GM12878 (cell line): Measurements from ENCODE around the gene FPGS. TPM values are rescaled to one million over a fixed set of nuclear protein-coding genes. Genes with fewer than 3 reads are reported as not detected.

Experiments
- ATF7 ChIP-seq: fragments of 450-650 bp; IDR thresholded peaks from 2 replicates; pipeline ENCODE4 v1.6.1; 2016; ENCODE audit warnings: low read depth, mild to moderate bottlenecking
- BCL11A ChIP-seq: IDR thresholded peaks from 2 replicates; pipeline ENCODE4 v1.6.1; 2011; ENCODE audit warnings: low read depth, low read length
- CHD4 ChIP-seq: fragments of 200-600 bp; sonication (generic); IDR thresholded peaks from 2 replicates; pipeline ENCODE4 v1.6.1; 2016; ENCODE audit warnings: mild to moderate bottlenecking
- EGR1 ChIP-seq, 2 experiments: IDR thresholded peaks; 1 replicate in 1 of 2; 2 replicates in 1 of 2; pipeline ENCODE4 v1.6.1; 2011 to 2012; ENCODE audit warnings: low read depth in 2 of 2, low read length in 2 of 2, borderline replicate concordance in 1 of 2, mild to moderate bottlenecking in 1 of 2, moderate library complexity in 1 of 2
- ETV6 ChIP-seq, 2 experiments: fragments of 450-650 bp in 1 of 2; IDR thresholded peaks in 1 of 2; conservative IDR thresholded peaks in 1 of 2; 2 replicates each; pipeline ENCODE4 v1.6.1; 2014; ENCODE audit warnings: antibody characterized with exemption in 1 of 2, borderline replicate concordance in 1 of 2, low read depth in 1 of 2, mild to moderate bottlenecking in 1 of 2, moderate library complexity in 1 of 2
- IKZF1 ChIP-seq: fragments of 450-650 bp; conservative IDR thresholded peaks from 2 replicates; pipeline ENCODE4 v1.6.1; 2017; ENCODE audit warnings: antibody characterized with exemption, mild to moderate bottlenecking
- MEF2B ChIP-seq: fragments of 450-650 bp; IDR thresholded peaks from 2 replicates; pipeline ENCODE4 v1.6.1; 2018; ENCODE audit warnings: mild to moderate bottlenecking, moderate library complexity; ENCODE audit not compliant: partially characterized antibody, poor library complexity, severe bottlenecking
- MYC ChIP-seq: IDR thresholded peaks from 2 replicates; pipeline ENCODE4 v1.6.1; 2011; ENCODE audit warnings: mild to moderate bottlenecking, low read length, moderate library complexity, inconsistent platforms; ENCODE audit not compliant: insufficient read depth, insufficient replicate concordance, insufficient read length, severe bottlenecking
- NFXL1 ChIP-seq: fragments of 450-650 bp; IDR thresholded peaks from 2 replicates; pipeline ENCODE4 v1.6.1; 2017; ENCODE audit warnings: antibody characterized with exemption, mild to moderate bottlenecking, borderline replicate concordance
- PAX5 ChIP-seq: IDR thresholded peaks from 2 replicates; pipeline ENCODE4 v1.6.1; 2011; ENCODE audit warnings: low read depth, low read length, borderline replicate concordance
- PML ChIP-seq: IDR thresholded peaks from 2 replicates; pipeline ENCODE4 v1.6.1; 2012; ENCODE audit warnings: low read length, inconsistent platforms
- POLR2AphosphoS2 ChIP-seq: IDR thresholded peaks from 2 replicates; pipeline ENCODE4 v1.6.1; 2011; ENCODE audit warnings: low read depth, mild to moderate bottlenecking, low read length, improper control_type of control experiment, moderate library complexity
- SIX5 ChIP-seq: IDR thresholded peaks from 2 replicates; pipeline ENCODE4 v1.6.1; 2011; ENCODE audit warnings: mild to moderate bottlenecking, low read depth, low read length, moderate library complexity; ENCODE audit not compliant: severe bottlenecking
- SUPT20H ChIP-seq: IDR thresholded peaks from 2 replicates; pipeline ENCODE4 v1.6.1; 2011; ENCODE audit warnings: low read depth, mild to moderate bottlenecking, low read length, moderate library complexity, borderline replicate concordance; ENCODE audit not compliant: control insufficient read depth
- TCF12 ChIP-seq: IDR thresholded peaks from 2 replicates; pipeline ENCODE4 v1.6.1; 2011; ENCODE audit warnings: low read depth, mild to moderate bottlenecking, low read length
- ZSCAN29 ChIP-seq: fragments of 450-650 bp; IDR thresholded peaks from 2 replicates; pipeline ENCODE4 v1.6.1; 2017; ENCODE audit warnings: mild to moderate bottlenecking, moderate library complexity
- polyA plus RNA-seq, 11 experiments: library from polyadenylated mRNA; depleted of rRNA in 4 of 11; unstranded in 6 of 11; stranded (reverse) in 5 of 11; fragments of >200 nt; fragmentation: Nextera tagmentation in 4 of 11; fragmentation: Illumina TruSeq in 1 of 11; extraction: Ambion mirVana in 4 of 11; extraction: Trizol in 1 of 11; gene quantifications; 1 replicate in 1 of 11; 2 replicates in 10 of 11; pipeline versions ENCODE4 v1.2.1 to v1.2.3, GENCODE V29; 2011 to 2016; ENCODE audit warnings: inconsistent platforms in 2 of 11, missing spikeins in 2 of 11, low read depth in 1 of 11
- total RNA-seq, 4 experiments: library from RNA; depleted of rRNA in 3 of 4; stranded (reverse); fragments of >200 nt in 3 of 4; fragmentation: Illumina TruSeq in 1 of 4; extraction: Trizol in 1 of 4; gene quantifications; 2 replicates each; pipeline versions ENCODE4 v1.2.1 to v1.2.3, GENCODE V29; 2013 to 2021
- TF ChIP-seq, protein P1 (sequence below): fragments of 450-650 bp; IDR thresholded peaks from 2 replicates; pipeline ENCODE4 v1.6.1; 2016; ENCODE audit warnings: mild to moderate bottlenecking
- TF ChIP-seq, protein P2 (sequence below): IDR thresholded peaks from 2 replicates; pipeline ENCODE4 v1.6.1; 2011; ENCODE audit warnings: borderline replicate concordance, low read depth, mild to moderate bottlenecking, moderate library complexity, low read length; ENCODE audit not compliant: insufficient read depth, poor library complexity, severe bottlenecking
- TF ChIP-seq, protein P3 (sequence below): fragments of 450-650 bp; IDR thresholded peaks from 2 replicates; pipeline ENCODE4 v1.6.1; 2017; ENCODE audit warnings: low read depth, mild to moderate bottlenecking, moderate library complexity
- TF ChIP-seq, protein P4 (sequence below): IDR thresholded peaks from 2 replicates; pipeline ENCODE4 v1.6.1; 2012; ENCODE audit warnings: low read length, inconsistent platforms
- TF ChIP-seq, protein P5 (sequence below): IDR thresholded peaks from 2 replicates; pipeline ENCODE4 v1.6.1; 2012; ENCODE audit warnings: low read depth, low read length, improper control_type of control experiment

FPGS gene
- total and polyA plus RNA-seq, 10 of the 15 experiments (the other 5 are each of a cell fraction or from before 2014, with no cell fraction given): 1.2 to 127 (median 80.4) TPM

DNA sequence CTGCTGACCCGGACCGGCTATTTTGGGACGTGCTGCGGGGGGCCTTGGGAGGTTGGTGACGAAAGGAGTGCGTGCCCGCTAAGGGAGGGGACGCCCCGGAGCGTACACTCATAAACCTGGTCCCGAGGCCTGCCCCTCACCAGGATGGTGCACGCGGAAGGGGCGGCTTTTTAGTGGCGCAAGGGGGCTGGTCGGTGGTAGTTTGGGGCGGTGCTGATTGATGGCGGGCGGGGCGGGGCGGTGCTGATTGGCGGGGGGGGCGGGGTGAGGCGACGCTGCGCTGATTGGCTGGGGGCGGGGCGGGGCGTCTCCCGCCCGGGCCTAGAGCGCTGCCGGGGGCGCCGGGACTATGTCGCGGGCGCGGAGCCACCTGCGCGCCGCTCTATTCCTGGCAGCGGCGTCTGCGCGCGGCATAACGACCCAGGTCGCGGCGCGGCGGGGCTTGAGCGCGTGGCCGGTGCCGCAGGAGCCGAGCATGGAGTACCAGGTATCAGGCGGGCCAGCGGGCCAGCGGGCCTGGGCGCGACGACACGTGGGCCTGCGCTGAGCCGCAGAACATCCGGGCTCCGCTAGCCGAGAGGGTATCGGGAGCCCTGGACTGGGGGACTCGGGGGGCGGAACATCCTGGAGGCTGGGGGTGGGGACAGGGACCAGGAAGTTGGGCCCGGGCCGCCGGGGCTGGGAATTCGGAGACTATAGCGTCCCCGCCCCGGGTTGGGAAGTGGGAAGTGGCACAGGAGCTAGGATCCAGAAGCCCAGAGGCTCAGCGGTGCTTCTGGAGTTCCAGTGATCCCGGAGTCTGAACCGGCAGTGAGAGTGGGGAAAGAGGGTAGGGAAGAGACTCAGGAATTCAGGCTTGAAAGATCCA lies at the start of gene FPGS (continued):
- TF ChIP-seq IKZF1 (peak; percentile 84), ZSCAN29 (0 out of 2 replicates have a peak, but pooled peaks have one; percentile 47), ATF7 (no peak), MYC (peak; percentile 98), TCF12 (peak; percentile 78; the same call in 1 of the 2 replicates), CHD4 (no peak), SIX5 (no peak), NFXL1 (no peak), EGR1 (IDR thresholded peaks at IDR 0.05; ENCODE audit: borderline replicate concordance in 1 of 2, low read depth in 2 of 2, low read length in 2 of 2) (peak in 1 of 2 experiments; percentile 26; a peak in 1 of 3 replicates), SUPT20H (no peak), ETV6 (conservative IDR thresholded peaks at IDR 0.05 in 1 of 2, IDR thresholded peaks at IDR 0.05 in 1 of 2; ENCODE audit: borderline replicate concordance in 1 of 2, low read depth in 1 of 2) (no peak), MEF2B (peak; percentile 55), PML (peak; percentile 86; the same call in 1 of the 2 replicates), PAX5 (0 out of 2 replicates have a peak, but pooled peaks have one; percentile 21), POLR2AphosphoS2 (peak; percentile 85; the same call in 1 of the 2 replicates), BCL11A (no peak)
- TF ChIP-seq, protein P1, sequence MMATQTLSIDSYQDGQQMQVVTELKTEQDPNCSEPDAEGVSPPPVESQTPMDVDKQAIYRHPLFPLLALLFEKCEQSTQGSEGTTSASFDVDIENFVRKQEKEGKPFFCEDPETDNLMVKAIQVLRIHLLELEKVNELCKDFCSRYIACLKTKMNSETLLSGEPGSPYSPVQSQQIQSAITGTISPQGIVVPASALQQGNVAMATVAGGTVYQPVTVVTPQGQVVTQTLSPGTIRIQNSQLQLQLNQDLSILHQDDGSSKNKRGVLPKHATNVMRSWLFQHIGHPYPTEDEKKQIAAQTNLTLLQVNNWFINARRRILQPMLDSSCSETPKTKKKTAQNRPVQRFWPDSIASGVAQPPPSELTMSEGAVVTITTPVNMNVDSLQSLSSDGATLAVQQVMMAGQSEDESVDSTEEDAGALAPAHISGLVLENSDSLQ: peak; percentile 82
- TF ChIP-seq, protein P2, sequence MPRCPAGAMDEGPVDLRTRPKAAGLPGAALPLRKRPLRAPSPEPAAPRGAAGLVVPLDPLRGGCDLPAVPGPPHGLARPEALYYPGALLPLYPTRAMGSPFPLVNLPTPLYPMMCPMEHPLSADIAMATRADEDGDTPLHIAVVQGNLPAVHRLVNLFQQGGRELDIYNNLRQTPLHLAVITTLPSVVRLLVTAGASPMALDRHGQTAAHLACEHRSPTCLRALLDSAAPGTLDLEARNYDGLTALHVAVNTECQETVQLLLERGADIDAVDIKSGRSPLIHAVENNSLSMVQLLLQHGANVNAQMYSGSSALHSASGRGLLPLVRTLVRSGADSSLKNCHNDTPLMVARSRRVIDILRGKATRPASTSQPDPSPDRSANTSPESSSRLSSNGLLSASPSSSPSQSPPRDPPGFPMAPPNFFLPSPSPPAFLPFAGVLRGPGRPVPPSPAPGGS: no peak
- TF ChIP-seq, protein P3, sequence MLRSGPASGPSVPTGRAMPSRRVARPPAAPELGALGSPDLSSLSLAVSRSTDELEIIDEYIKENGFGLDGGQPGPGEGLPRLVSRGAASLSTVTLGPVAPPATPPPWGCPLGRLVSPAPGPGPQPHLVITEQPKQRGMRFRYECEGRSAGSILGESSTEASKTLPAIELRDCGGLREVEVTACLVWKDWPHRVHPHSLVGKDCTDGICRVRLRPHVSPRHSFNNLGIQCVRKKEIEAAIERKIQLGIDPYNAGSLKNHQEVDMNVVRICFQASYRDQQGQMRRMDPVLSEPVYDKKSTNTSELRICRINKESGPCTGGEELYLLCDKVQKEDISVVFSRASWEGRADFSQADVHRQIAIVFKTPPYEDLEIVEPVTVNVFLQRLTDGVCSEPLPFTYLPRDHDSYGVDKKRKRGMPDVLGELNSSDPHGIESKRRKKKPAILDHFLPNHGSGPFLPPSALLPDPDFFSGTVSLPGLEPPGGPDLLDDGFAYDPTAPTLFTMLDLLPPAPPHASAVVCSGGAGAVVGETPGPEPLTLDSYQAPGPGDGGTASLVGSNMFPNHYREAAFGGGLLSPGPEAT: peak; percentile 63
- TF ChIP-seq, protein P4, sequence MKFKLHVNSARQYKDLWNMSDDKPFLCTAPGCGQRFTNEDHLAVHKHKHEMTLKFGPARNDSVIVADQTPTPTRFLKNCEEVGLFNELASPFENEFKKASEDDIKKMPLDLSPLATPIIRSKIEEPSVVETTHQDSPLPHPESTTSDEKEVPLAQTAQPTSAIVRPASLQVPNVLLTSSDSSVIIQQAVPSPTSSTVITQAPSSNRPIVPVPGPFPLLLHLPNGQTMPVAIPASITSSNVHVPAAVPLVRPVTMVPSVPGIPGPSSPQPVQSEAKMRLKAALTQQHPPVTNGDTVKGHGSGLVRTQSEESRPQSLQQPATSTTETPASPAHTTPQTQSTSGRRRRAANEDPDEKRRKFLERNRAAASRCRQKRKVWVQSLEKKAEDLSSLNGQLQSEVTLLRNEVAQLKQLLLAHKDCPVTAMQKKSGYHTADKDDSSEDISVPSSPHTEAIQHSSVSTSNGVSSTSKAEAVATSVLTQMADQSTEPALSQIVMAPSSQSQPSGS: no peak
- TF ChIP-seq, protein P5, sequence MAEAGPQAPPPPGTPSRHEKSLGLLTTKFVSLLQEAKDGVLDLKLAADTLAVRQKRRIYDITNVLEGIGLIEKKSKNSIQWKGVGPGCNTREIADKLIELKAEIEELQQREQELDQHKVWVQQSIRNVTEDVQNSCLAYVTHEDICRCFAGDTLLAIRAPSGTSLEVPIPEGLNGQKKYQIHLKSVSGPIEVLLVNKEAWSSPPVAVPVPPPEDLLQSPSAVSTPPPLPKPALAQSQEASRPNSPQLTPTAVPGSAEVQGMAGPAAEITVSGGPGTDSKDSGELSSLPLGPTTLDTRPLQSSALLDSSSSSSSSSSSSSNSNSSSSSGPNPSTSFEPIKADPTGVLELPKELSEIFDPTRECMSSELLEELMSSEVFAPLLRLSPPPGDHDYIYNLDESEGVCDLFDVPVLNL: no peak
